LNCAP (cell line): Measurements from ENCODE around the gene ZNF408.

Experiments used
- CTCF ChIP-seq: fragments of 450-650 bp; IDR thresholded peaks from 2 replicates; pipeline ENCODE4 v1.5.1; 2017; ENCODE audit warnings: mild to moderate bottlenecking

Gene ZNF408

GRCh38 chr11:46705070-46705688, 4.3 kb downstream of the ZNF408 start:
- TF ChIP-seq CTCF = no peak

- no peak for TF ChIP-seq CTCF
Observed at GRCh38 chr11:46706886-46707285, 6.1 kb downstream of the ZNF408 start.

- TF ChIP-seq CTCF = no peak
Observed at GRCh38 chr11:46710821-46711269, 10.0 kb downstream of the ZNF408 start.

GRCh38 chr11:46711303-46711702, 10.5 kb downstream of the ZNF408 start:
- TF ChIP-seq CTCF = no peak

- no peak for TF ChIP-seq CTCF
Observed at GRCh38 chr11:46712874-46713576, 12.2 kb downstream of the ZNF408 start.

- no peak for TF ChIP-seq CTCF
Observed at GRCh38 chr11:46718155-46719019, 17.6 kb downstream of the ZNF408 start.

- TF ChIP-seq CTCF = no peak
Observed at GRCh38 chr11:46719048-46719542, 18.3 kb downstream of the ZNF408 start, which contains the start of gene F2. Gene F2, plus strand, starts transcription at chr11:46719213. Its CDS starts 23 bp downstream, at chr11:46719236.
